ENCODE data around the gene PCNX2. TPM values are rescaled to one million over a fixed set of nuclear protein-coding genes. Genes with fewer than 3 reads are reported as not detected.
A peak's percentile ranks its signal among the peaks of the same experiment; 100 is the strongest.

Gene PCNX2
- total and polyA plus RNA-seq, 2 donors (not counting 1 experiment from before 2014, with no cell fraction given): 17.6 to 34.7 TPM

DNA sequence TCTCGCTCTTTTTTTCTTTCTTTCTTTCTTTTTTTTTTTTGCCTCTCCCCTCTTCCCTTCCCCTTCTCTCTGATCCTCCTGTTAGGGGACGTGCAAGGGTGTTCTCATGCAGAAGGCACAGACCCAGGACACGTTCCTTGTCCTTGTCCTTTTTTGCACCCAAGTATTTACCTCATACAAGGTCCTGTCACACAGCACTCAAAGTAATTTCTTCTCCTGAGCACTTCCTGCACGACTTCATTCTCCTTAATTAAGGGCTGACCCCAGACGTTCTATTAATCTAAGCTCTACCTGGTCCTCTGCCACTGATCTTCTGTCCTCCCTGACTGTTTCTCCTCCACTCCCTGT, 424 bp upstream of the PCNX2 start:
- POLR2A ChIA-PET: no interaction called here
- Histone ChIP-seq H3K27me3 (replicated peaks in 1 of 4; ENCODE audit: control extremely low read depth in 1 of 4, control insufficient read depth in 3 of 4, insufficient read depth in 4 of 4, low read length in 3 of 4) (peaks cover 0 to 5% (median 0%) of the 10 kb centered on the region in 4 experiments), H3K4me1 (ENCODE audit: control insufficient read depth in 2 of 2, insufficient read depth in 2 of 2, low read length in 2 of 2) (peaks cover 11 to 13% of the 10 kb centered on the region in 2 donors), H3K9ac (ENCODE audit: low read length) (peak overlapping the region; percentile 73), H3K4me3 (ENCODE audit: control extremely low read depth in 1 of 5, extremely low read depth in 1 of 5, insufficient read depth in 1 of 5, low read depth in 2 of 5, low read length in 4 of 5) (peak overlapping the region in 4 of 5 experiments; percentile 47 to 68 (median 62)), H3K27ac (ENCODE audit: low read length in 2 of 2) (no peak overlapping the region), H4K20me1 (ENCODE audit: control insufficient read depth, insufficient read depth, low read length, poor library complexity, severe bottlenecking) (no peaks in the 10 kb centered on the region), H3K9me3 (ENCODE audit: control extremely low read depth in 1 of 3, control insufficient read depth in 2 of 3, insufficient read depth in 1 of 3, low read length in 2 of 3) (no peaks in the 10 kb centered on the region), H3K36me3 (replicated peaks in 1 of 2; ENCODE audit: control extremely low read depth in 1 of 2, control insufficient read depth in 1 of 2, extremely low read depth in 1 of 2, insufficient read depth in 2 of 2, low read length in 1 of 2) (no peaks in the 10 kb centered on the region), H3K4me2 (replicated peaks; ENCODE audit: low read depth, low read length, poor library complexity, severe bottlenecking) (peak overlapping the region; percentile 92), H3K79me2 (ENCODE audit: control insufficient read depth, insufficient read depth, low read length) (no peaks in the 10 kb centered on the region), H2AFZ (ENCODE audit: insufficient read depth, low read depth, low read length, poor library complexity, severe bottlenecking) (peak overlapping the region; percentile 84)
- DNase-seq: peak; percentile 9
- ATAC-seq (ENCODE audit: low read depth): no peak
- TF ChIP-seq, protein P1, sequence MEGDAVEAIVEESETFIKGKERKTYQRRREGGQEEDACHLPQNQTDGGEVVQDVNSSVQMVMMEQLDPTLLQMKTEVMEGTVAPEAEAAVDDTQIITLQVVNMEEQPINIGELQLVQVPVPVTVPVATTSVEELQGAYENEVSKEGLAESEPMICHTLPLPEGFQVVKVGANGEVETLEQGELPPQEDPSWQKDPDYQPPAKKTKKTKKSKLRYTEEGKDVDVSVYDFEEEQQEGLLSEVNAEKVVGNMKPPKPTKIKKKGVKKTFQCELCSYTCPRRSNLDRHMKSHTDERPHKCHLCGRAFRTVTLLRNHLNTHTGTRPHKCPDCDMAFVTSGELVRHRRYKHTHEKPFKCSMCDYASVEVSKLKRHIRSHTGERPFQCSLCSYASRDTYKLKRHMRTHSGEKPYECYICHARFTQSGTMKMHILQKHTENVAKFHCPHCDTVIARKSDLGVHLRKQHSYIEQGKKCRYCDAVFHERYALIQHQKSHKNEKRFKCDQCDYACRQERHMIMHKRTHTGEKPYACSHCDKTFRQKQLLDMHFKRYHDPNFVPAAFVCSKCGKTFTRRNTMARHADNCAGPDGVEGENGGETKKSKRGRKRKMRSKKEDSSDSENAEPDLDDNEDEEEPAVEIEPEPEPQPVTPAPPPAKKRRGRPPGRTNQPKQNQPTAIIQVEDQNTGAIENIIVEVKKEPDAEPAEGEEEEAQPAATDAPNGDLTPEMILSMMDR (IDR thresholded peaks at IDR 0.05): no peak
- no peak for TF ChIP-seq EZH2 (IDR thresholded peaks at IDR 0.05; ENCODE audit: borderline replicate concordance, insufficient read depth, low read depth, low read length, poor library complexity, severe bottlenecking)
- no peaks in the 10 kb centered on the region for H3K27me3 Mint-ChIP-seq
- CTCF ChIA-PET: interaction anchor here (1.0 to 1.9 kb wide), 3 partner anchors 9 to 13 kb away, joined by 3 to 9 read pairs (median 4); no protein-coding TSS in a partner anchor
- H3K9me3 Mint-ChIP-seq (ENCODE audit: insufficient read depth): no peaks in the 10 kb centered on the region
- 2% methylated on average over 5 of the region's 5 CpGs for WGBS (ENCODE audit: insufficient coverage)
- peak overlapping the region; percentile 83 for H3K4me3 Mint-ChIP-seq
- peaks cover 14% of the 10 kb centered on the region for H3K4me1 Mint-ChIP-seq
- intact Hi-C loops (cut with micrococcal nuclease): loop anchor here (1.0 kb wide), 1 partner anchor 31 kb away; the partner anchor contains the start of gene MAP3K21
- H3K27ac Mint-ChIP-seq: peak overlapping the region; percentile 77

GRCh38 chr1:233294913-233295236, 650 bp downstream of the PCNX2 start:
- Mint-ChIP-seq H3K4me1 (peaks cover 14% of the 10 kb centered on the region), H3K27ac (peak overlapping the region; percentile 44), H3K4me3 (peak overlapping the region; percentile 83), H3K9me3 (ENCODE audit: insufficient read depth) (no peaks in the 10 kb centered on the region), H3K27me3 (no peaks in the 10 kb centered on the region)
- peak; percentile 40 for ATAC-seq (ENCODE audit: low read depth)
- no peak for TF ChIP-seq EZH2 (IDR thresholded peaks at IDR 0.05; ENCODE audit: borderline replicate concordance, insufficient read depth, low read depth, low read length, poor library complexity, severe bottlenecking)
- TF ChIP-seq, protein P1 (IDR thresholded peaks at IDR 0.05): no peak
- intact Hi-C loops (cut with micrococcal nuclease): loop anchor here (1.0 kb wide), 1 partner anchor 32 kb away; the partner anchor contains the start of gene MAP3K21
- Histone ChIP-seq H3K4me2 (replicated peaks; ENCODE audit: low read depth, low read length, poor library complexity, severe bottlenecking) (peak overlapping the region; percentile 92), H3K36me3 (replicated peaks in 1 of 2; ENCODE audit: control extremely low read depth in 1 of 2, control insufficient read depth in 1 of 2, extremely low read depth in 1 of 2, insufficient read depth in 2 of 2, low read length in 1 of 2) (no peaks in the 10 kb centered on the region), H3K27ac (ENCODE audit: low read length in 2 of 2) (peak overlapping the region in 1 of 2 donors; percentile 47), H3K27me3 (replicated peaks in 1 of 4; ENCODE audit: control extremely low read depth in 1 of 4, control insufficient read depth in 3 of 4, insufficient read depth in 4 of 4, low read length in 3 of 4) (no peaks in the 10 kb centered on the region), H3K9me3 (ENCODE audit: control extremely low read depth in 1 of 3, control insufficient read depth in 2 of 3, insufficient read depth in 1 of 3, low read length in 2 of 3) (no peaks in the 10 kb centered on the region), H3K79me2 (ENCODE audit: control insufficient read depth, insufficient read depth, low read length) (no peaks in the 10 kb centered on the region), H2AFZ (ENCODE audit: insufficient read depth, low read depth, low read length, poor library complexity, severe bottlenecking) (peak overlapping the region; percentile 84), H4K20me1 (ENCODE audit: control insufficient read depth, insufficient read depth, low read length, poor library complexity, severe bottlenecking) (no peaks in the 10 kb centered on the region), H3K4me3 (ENCODE audit: control extremely low read depth in 1 of 5, extremely low read depth in 1 of 5, insufficient read depth in 1 of 5, low read depth in 2 of 5, low read length in 4 of 5) (peak overlapping the region in 4 of 5 experiments; percentile 47 to 68 (median 62)), H3K4me1 (ENCODE audit: control insufficient read depth in 2 of 2, insufficient read depth in 2 of 2, low read length in 2 of 2) (peaks cover 11 to 13% of the 10 kb centered on the region in 2 donors), H3K9ac (ENCODE audit: low read length) (peak overlapping the region; percentile 73)
- no peak for DNase-seq
- CTCF ChIA-PET: interaction anchor here (1.9 kb wide), 1 partner anchor 12 kb away, joined by 9 read pairs; no protein-coding TSS in a partner anchor
- POLR2A ChIA-PET: no interaction called here
- 15% methylated on average over 7 of the region's 8 CpGs for WGBS (ENCODE audit: insufficient coverage)

Data from B cell (primary cell).